GM21825 (cell line): Measurements from ENCODE around the gene ZNF644.

ENCODE experiments used
- ATAC-seq: cut with Tn5 transposase; IDR thresholded peaks from one replicate; pipeline ENCODE4 v1.9.1; 2021; ENCODE audit warnings: mild to moderate bottlenecking, moderate library complexity; ENCODE audit not compliant: unreplicated experiment

Gene ZNF644

GRCh38 chr1:90989302-90989701, 32.5 kb downstream of the ZNF644 start:
- ATAC-seq = no peak

GRCh38 chr1:90987841-90988240, 34.0 kb downstream of the ZNF644 start:
- ATAC-seq = no peak

DNA sequence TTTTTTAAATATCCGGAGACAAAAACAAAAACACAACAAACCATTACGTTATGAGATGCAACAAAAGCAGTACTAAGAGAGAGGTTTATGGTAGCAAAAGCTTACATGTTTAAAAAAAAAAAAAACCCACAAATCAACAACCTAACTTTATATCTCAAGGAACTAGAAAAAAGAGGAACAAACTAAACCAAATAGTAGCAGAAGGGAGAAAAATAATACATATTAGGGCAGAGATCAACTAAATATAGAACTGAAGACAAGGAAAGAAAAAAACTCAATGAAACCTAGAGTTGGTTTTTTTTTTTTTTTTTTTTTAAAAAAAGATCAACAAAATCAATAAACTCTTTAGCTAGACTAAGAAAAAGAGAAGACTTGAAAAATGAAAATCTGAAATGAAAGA, 34.9 kb downstream of the ZNF644 start:
- no peak for ATAC-seq

DNA sequence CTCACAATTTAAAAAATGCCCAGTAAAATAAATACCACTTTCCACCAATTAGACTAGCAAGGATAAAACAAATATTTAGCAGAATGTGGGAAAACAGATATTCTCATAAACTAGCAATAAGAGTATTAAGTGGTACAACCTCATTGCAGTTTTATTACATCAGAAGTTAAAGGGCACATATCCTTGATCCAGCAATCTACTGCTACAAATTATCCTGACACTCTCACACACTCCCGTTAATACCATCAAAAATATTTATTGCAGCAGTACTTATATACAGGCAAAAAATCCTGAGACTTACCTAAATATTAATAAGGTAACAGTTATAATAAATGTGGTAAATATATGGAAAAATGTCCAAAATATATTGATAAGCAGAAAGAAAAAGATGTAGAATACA, 44.3 kb downstream of the ZNF644 start:
- ATAC-seq = no peak

DNA sequence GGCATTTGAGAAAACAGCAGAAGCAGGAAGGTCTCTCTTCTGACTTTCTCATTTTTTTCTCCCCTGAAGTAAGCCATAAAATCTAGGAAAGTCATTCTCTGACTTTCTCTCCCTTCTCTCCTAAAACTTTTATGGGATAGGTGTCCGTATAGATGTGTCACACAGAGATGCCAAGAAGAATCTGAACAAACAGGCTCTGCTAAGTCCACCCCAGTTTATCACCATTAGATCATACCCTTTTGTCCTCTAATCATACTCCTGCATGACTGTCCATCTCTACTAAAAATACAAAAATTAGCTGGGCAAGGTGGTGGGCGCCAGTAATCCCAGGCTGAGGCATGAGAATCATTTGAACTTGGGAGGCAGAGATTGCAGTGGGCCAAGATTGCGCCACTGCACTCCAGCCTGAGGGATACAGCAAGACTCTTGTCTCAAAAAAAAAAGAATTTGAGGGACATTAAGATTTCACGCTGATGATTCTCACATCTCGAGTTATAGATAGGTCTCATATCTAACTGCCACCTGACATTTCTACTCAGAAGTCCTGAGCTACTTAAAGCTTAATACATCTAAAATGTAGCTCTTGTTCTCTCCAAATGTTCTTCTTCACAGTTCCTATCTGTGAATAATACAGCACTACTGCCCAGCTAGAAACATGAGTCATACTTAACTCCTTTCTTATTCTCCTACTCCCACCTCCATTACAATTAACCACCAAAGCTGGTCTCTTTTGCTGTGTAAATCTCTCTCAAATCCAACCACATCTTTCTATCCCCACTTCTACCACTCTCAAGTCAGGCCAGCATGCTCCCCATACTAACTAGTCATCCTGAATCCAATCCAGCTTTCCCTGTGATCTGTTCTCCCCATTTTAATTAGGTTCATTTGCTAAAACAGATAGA, 47.7 kb downstream of the ZNF644 start:
- peak; percentile 55 for ATAC-seq

GRCh38 chr1:90970208-90970607, 51.6 kb downstream of the ZNF644 start:
- no peak for ATAC-seq

DNA sequence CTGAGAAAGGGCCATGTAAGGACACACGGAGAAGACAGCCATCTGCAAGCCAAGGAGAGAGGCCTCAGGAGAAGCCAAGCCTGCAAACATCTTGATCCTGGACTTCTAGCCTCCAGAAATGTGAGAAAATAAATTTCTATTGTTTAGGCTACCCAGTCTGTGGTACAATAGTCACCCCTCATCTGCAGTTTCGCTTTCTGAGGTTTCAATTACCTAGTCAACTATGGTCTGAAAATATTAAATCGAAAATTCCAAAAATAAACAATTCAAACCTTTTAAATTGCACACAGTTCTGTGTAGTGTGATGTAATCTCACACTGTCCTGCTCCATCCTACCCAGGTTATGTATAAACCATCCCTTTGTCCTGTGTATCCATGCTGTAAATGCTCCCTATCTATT, 52.6 kb downstream of the ZNF644 start:
- no peak for ATAC-seq

- ATAC-seq = no peak
Measured at GRCh38 chr1:90964444-90965035, 57.3 kb downstream of the ZNF644 start.

- no peak for ATAC-seq
Measured at GRCh38 chr1:90963651-90964050, 58.2 kb downstream of the ZNF644 start.

DNA sequence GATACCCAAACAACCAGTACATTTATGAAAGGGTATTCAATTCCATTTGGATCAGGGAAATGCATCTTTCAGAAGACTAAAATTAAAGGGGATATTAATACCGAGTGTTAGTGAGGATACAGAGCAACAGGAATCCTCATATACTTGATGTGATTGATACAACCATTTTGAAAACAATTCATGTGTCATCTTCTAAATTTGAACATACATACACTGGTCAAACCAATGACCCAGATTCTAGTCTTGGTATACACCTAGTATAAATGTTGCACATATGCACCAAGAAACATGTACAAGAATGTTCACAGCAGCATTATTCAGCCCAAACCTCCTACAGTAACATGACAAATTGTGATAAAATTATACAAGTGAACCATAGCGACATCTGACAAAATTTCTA, 58.6 kb downstream of the ZNF644 start:
- ATAC-seq = no peak

GRCh38 chr1:90959352-90960206, 62.3 kb downstream of the ZNF644 start:
- ATAC-seq = no peak

DNA sequence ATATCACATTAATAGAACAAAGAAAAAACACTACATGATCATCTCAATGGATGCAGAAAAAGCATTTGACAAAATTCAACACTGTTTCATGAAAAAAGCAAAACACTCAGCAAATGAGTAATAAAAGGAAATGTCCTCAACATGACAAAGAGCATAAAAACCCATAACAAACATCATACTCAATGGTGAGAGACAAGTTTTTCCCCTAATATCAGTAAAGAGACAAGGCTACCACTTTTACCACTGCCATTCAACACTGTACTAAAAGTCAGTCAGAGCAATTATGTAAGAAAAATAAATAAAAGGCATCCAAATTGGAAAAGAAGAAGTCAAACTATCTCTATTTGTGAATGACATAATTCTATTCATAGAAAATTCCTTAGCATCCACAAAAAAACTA, 64.3 kb downstream of the ZNF644 start:
- ATAC-seq = no peak

GRCh38 chr1:90955769-90956168, 66.1 kb downstream of the ZNF644 start:
- no peak for ATAC-seq

DNA sequence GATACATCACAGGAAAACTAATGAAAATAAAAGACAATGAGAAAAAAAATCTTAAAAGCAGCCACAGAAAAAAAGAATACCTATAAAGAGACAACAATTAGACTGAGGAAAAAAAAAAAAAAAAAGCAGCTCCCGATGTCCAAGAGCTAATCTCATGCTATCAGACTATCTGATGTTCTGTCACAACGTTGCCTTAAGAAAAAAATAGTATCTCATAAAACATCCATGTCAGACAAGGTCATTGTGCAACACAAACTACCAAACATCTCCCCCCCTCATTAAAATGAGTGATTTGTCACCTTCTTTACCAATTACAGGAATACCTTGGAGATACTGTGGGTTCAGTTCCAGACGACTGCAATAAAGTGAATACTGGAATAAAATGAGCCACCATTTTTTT, 68.9 kb downstream of the ZNF644 start:
- ATAC-seq = no peak

GRCh38 chr1:90951009-90951408, 70.8 kb downstream of the ZNF644 start:
- ATAC-seq = no peak

DNA sequence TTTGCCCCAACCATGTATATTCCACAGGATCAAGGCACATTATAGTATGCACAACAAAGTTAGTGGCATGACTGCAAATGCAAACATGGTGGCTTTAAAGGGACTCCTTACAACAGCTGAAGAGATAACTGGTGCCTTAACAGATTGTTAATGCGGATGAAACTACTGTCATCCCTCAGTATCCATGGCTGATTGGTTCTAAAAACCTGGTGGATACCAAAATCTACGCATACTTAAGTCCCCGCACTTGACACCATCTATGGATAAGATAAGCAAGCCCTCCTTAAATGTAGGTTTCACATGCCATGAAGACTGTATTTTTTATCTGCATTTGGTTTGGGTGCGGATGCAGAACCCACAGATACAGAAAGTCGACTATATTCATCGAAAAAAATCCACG, 73.5 kb downstream of the ZNF644 start:
- no peak for ATAC-seq

DNA sequence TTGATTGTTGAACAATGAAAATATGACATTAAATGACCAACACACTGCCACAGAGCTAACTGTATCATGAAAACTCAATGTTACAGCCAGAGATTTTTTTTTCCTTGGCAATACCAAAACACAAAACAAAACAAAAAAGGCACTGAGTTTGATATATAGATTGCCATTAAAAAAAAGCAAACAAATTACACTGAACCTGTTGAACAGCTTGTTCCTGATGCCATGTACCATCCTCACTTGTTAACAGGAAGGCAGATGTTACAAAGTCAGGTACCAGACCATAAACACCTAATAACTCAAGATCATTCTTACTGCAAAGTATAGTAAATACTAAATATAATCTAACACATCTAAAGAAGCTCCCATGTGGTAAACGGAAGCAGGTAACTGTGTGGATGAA, 75.2 kb downstream of the ZNF644 start:
- no peak for ATAC-seq

DNA sequence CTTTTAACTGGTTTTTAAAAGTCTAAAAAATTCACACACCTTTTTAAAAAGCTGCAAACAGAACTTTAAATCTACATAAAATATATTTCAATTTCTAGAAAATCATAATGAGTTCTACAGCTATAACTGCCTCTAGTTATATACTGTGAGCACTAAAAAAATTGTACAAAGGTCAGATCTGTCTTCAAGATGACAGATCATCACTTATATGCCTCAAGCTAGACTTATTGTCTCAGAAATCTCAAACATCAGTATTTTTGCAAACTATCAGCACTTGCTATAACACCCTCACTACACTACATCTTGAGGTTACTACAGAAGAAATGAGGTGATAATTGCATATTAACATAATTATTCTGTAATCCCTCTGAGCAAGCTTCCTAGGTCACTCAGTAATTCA, 76.5 kb downstream of the ZNF644 start:
- no peak for ATAC-seq

DNA sequence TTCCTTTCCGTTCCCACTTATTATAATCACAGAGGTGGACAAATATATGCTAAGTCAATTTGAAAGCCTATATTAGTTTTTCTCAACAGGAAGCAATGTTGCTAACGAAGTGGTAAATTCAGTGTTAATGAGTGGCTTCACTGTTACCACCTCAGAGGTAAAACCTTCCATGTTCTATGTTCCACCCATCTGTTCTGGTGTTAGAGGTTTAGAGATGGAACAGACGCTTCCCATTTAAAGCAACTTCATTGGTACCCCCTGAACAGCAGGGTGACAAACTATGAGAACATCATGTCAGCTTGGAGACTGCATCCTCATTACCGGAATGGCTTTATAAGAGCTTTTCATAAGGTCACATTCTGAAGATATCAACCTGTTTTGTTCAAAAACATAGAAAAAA, 77.9 kb downstream of the ZNF644 start:
- ATAC-seq = no peak

- no peak for ATAC-seq
Measured at GRCh38 chr1:90940746-90941145, 81.1 kb downstream of the ZNF644 start.

GRCh38 chr1:90936731-90937130, 85.1 kb downstream of the ZNF644 start:
- no peak for ATAC-seq

DNA sequence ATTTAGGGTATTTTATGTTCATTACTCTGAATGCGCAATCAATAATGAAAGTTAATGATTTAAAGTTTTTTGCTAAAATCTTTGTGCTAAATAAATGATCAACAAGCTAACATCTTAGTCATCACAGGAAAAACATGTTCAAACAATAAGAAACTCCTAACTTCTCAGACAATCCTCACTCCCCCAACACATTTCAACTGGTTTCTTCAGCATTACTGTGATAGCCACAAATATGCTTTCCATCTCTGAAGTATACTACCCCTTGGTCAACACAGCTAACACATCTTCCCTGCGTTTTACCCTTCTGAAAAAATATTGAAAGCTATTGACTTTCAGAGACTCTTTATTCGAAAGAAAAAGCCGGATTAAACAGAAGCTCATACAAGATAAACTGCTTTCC, 85.8 kb downstream of the ZNF644 start:
- ATAC-seq = no peak
